K562 treated with DMSO at 1 percent for 48 hours (cell line): ENCODE data around the gene TBL3. TPM values are rescaled to one million over a fixed set of nuclear protein-coding genes. Genes with fewer than 3 reads are reported as not detected.

Experiments
- total RNA-seq: library from RNA; unstranded; fragments of 300-600 nt; gene quantifications from 2 replicates; pipeline ENCODE4 v1.2.3, GENCODE V29; 2022; ENCODE audit warnings: low replicate concordance; ENCODE audit errors: extremely low read depth

The TBL3 gene
- not detected in 2 replicates for total RNA-seq

GRCh38 chr16:1971796-1972489, at the start of gene TBL3:
TSS of gene TBL3 (plus strand) at chr16:1972053. CDS start at chr16:1972165, 112 bp downstream.

GRCh38 chr16:1942810-1943726, 28.8 kb upstream of the TBL3 start, which contains the start of gene MSRB1:
TSS of gene MSRB1 (minus strand) at chr16:1943199. CDS start at chr16:1943156, 43 bp downstream.

GRCh38 chr16:1959269-1960039, 12.4 kb upstream of the TBL3 start, which contains the start of gene NDUFB10:
TSS of gene NDUFB10 (plus strand) at chr16:1959538. CDS start at chr16:1959625, 87 bp downstream.

GRCh38 chr16:1964506-1965395, 7.1 kb upstream of the TBL3 start, which contains the start of gene RPS2:
TSS of gene RPS2 (minus strand) at chr16:1964826. CDS start at chr16:1964625, 201 bp downstream.

GRCh38 chr16:1966460-1966859, 5.4 kb upstream of the TBL3 start, which contains the start of gene RNF151:
TSS of gene RNF151 (plus strand) at chr16:1966856. CDS start at chr16:1966882, 26 bp downstream.

GRCh38 chr16:1981398-1981836, 9.6 kb downstream of the TBL3 start, which contains the start of gene NOXO1:
TSS of gene NOXO1 (minus strand) at chr16:1981469. CDS start at chr16:1981179, 290 bp downstream.

GRCh38 chr16:1983544-1984346, 11.9 kb downstream of the TBL3 start, which contains the start of gene GFER:
TSS of gene GFER (plus strand) at chr16:1984193. CDS start at chr16:1984219, 26 bp downstream.

GRCh38 chr16:1989209-1990100, 17.6 kb downstream of the TBL3 start, which contains the start of gene SYNGR3:
TSS of gene SYNGR3 (plus strand) at chr16:1989970. CDS start at chr16:1990103, 133 bp downstream.

GRCh38 chr16:2009791-2010510, 38.1 kb downstream of the TBL3 start, which contains the start of gene ZNF598:
TSS of gene ZNF598 (minus strand) at chr16:2009821.

GRCh38 chr16:2019518-2019920, 47.7 kb downstream of the TBL3 start, which contains the start of gene NPW:
TSS of gene NPW (plus strand) at chr16:2019785.

GRCh38 chr16:2026461-2027023, 54.7 kb downstream of the TBL3 start, which contains the start of gene NHERF2:
TSS of gene NHERF2 (plus strand) at chr16:2026902. CDS start at chr16:2027006, 104 bp downstream.

Other genes with a start within 250 kb of the TBL3 start
- gene NME3, start 200.5 kb upstream of the TBL3 start, total RNA-seq = not detected in 2 replicates
- gene EME2, start 199.2 kb upstream of the TBL3 start, total RNA-seq = not detected in 2 replicates
- gene MRPS34, start 198.9 kb upstream of the TBL3 start, total RNA-seq = not detected in 2 replicates
- not detected in 2 replicates for gene SPSB3, start 189.5 kb upstream of the TBL3 start, total RNA-seq
- gene NUBP2, start 189.1 kb upstream of the TBL3 start, total RNA-seq = 502 TPM in 1 of 2 replicates, not detected in the other
- gene IGFALS, start 178.3 kb upstream of the TBL3 start, total RNA-seq = not detected in 2 replicates
- gene HAGH, start 145.2 kb upstream of the TBL3 start, total RNA-seq = not detected in 2 replicates
- gene FAHD1, start 144.8 kb upstream of the TBL3 start, total RNA-seq = not detected in 2 replicates
- gene MEIOB, start 99.9 kb upstream of the TBL3 start, total RNA-seq = not detected in 2 replicates
- not detected in 2 replicates for gene HS3ST6, start 53.6 kb upstream of the TBL3 start, total RNA-seq
- gene MSRB1, start 28.9 kb upstream of the TBL3 start, total RNA-seq = not detected in 2 replicates
- not detected in 2 replicates for gene RPL3L, start 17.4 kb upstream of the TBL3 start, total RNA-seq
- not detected in 2 replicates for gene NDUFB10, start 12.5 kb upstream of the TBL3 start, total RNA-seq
- gene RPS2, start 7.2 kb upstream of the TBL3 start, total RNA-seq = 4,281 and 4,927 TPM in 2 replicates
- not detected in 2 replicates for gene RNF151, start 5.2 kb upstream of the TBL3 start, total RNA-seq
- not detected in 2 replicates for gene NOXO1, start 9.4 kb downstream of the TBL3 start, total RNA-seq
- not detected in 2 replicates for gene GFER, start 12.1 kb downstream of the TBL3 start, total RNA-seq
- gene SYNGR3, start 17.9 kb downstream of the TBL3 start, total RNA-seq = not detected in 2 replicates
- gene ZNF598, start 37.8 kb downstream of the TBL3 start, total RNA-seq = not detected in 2 replicates
- gene NPW, start 47.7 kb downstream of the TBL3 start, total RNA-seq = not detected in 2 replicates
- not detected in 2 replicates for gene NHERF2, start 54.8 kb downstream of the TBL3 start, total RNA-seq
- gene NTHL1, start 75.8 kb downstream of the TBL3 start, total RNA-seq = not detected in 2 replicates
- not detected in 2 replicates for gene TSC2, start 75.9 kb downstream of the TBL3 start, total RNA-seq
- 1,234 TPM in 1 of 2 replicates, not detected in the other for gene PKD1, start 163.8 kb downstream of the TBL3 start, total RNA-seq
- gene RAB26, start 176.6 kb downstream of the TBL3 start, total RNA-seq = not detected in 2 replicates
- not detected in 2 replicates for gene TRAF7, start 183.7 kb downstream of the TBL3 start, total RNA-seq
- not detected in 2 replicates for gene CASKIN1, start 224.6 kb downstream of the TBL3 start, total RNA-seq
- gene MLST8, start 233.4 kb downstream of the TBL3 start, total RNA-seq = not detected in 2 replicates
- not detected in 2 replicates for gene BRICD5, start 238.8 kb downstream of the TBL3 start, total RNA-seq
- gene PGP, start 242.8 kb downstream of the TBL3 start, total RNA-seq = not detected in 2 replicates